C4-2B (cell line): ENCODE data around the gene BTBD9.

Source experiments
- H3K27ac ChIP-seq: fragments of 450-650 bp; 2 replicates; pipeline ENCODE4 v1.5.1; 2017
- CTCF ChIP-seq: fragments of 450-650 bp; conservative IDR thresholded peaks from 2 replicates; pipeline ENCODE4 v1.5.1; 2017; ENCODE audit warnings: mild to moderate bottlenecking
- ZFX ChIP-seq: fragments of 450-650 bp; IDR thresholded peaks from 2 replicates; pipeline ENCODE4 v1.6.1; 2017

BTBD9 gene

GRCh38 chr6:38283734-38284362, 355.9 kb downstream of the BTBD9 start:
- TF ChIP-seq CTCF (no peak), ZFX (no peak)
- no peak overlapping the region for H3K27ac ChIP-seq

DNA sequence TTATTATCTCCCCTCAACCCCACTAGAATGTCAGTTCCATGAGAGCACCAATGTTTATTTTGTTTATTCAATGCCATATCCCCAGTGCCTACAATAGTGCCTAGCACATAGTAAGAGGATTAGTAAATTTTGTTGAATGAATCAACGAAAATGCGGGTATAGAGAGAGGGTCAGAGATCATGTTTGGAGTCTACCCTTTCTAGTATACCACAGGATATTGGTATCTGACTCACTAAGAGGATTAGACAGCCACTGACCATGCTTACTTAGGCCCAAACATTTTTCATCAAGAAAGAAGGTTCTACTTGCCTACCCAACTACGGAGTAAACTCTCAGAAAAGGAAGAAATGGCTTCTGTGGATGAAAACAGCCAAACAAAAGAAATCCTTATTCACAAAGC, 356.8 kb downstream of the BTBD9 start:
- H3K27ac ChIP-seq, result no peak overlapping the region
- TF ChIP-seq CTCF (no peak), ZFX (no peak)

DNA sequence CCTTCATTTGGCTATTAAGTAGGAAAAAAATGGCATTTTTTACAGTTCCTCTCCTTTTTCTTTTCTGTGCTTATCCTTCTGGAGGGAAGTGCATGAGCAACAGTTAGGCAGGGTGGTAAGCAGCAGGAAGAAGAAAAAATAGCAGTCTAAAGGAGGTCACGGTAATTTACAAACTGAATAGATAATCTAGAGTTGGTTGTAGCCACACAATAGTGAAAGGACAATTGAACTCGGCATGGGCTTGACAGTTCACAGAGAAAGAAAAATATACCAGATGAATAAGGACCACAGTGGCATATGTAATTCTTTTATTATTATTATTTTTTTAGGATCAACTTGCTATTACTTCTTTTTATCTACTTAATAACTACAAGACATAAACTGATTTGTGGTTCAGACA, 358.6 kb downstream of the BTBD9 start:
- TF ChIP-seq ZFX (no peak), CTCF (no peak)
- H3K27ac ChIP-seq, result no peak overlapping the region

DNA sequence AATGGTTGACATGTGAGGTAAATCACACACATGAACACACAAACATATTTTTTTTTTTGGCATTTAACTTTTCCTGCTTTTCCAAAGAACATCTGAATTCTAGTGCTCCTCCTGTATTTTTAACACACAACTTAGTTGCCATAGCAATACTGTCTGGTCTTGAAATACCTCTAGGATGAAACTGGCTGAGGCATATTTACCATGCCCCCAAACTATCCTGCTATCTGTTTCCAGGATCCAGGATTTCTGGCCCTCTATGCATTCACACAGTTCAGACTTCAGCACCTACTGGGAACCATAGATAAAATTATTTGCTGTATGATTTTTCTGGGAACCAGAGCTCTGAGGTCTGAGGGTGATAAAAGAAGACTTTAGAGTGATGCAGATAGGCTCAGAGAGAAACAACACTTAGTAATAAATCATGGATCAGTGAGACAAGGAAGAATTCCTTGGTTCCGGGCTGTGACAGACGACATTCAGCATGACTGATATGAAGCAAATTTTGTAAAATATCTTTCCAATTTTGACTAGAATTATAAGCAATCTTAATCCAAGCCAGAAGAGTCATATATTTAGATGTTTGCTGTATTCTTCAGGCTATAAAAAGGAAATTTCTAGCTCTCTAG, 359.7 kb downstream of the BTBD9 start:
- no peak overlapping the region for H3K27ac ChIP-seq
- no peak for TF ChIP-seq CTCF
- no peak for TF ChIP-seq ZFX

DNA sequence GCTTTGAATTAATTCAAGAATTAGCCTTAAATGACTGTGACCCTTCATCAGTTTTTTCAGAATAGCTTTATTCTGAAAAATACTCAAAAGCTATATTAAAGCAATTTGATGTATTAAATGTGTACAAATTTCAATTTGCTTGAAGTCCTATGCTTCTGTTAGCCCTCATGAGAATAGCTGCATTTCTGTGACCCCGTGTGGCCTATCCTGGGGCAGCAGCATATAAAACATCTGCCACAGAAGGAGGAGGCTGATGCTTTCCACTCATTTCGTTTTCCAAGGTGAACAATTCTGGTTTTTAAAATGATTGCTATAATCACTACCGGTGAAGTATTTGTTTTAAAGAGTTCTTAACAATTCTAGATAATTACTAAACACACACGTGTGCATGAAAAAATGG, 360.3 kb downstream of the BTBD9 start:
- no peak overlapping the region for H3K27ac ChIP-seq
- no peak for TF ChIP-seq ZFX
- no peak for TF ChIP-seq CTCF

DNA sequence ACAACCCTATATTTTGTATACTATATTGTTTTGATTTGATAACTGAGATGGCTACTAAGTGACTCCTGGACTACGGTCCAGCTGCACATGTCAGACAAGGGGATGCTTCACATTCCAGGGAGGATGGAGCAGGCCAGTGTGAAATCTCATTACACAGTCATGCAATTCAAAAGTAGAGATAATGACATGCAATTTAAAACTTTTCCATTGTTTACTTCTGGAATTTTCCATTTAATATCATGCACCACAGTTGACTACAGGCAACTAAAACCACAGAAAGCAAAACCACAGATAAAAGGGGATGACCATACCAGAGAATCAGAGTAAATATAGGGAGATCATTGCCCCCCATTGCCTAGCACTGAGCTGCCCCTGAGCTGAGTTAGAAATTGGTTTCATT, 366.4 kb downstream of the BTBD9 start:
- H3K27ac ChIP-seq, result no peak overlapping the region
- no peak for TF ChIP-seq ZFX
- no peak for TF ChIP-seq CTCF

DNA sequence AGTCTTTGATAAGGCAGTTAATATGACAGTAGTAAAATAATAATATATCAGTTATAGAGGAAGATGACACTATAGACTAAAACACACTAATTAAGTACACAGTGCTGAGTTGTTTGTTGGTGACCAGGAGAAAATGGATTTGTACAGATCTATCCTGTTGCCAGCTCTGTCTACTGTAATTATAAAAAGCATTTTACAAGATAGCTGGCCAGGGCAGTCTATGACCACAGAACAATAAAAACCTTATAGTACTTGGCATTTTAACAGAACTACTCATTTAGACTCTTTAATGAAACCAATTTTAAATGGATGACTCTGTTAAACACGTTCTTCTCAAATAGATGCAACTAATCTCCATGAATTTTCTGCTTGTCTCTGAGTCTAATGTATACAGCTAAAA, 367.5 kb downstream of the BTBD9 start:
- H3K27ac ChIP-seq, result no peak overlapping the region
- TF ChIP-seq ZFX, result no peak
- no peak for TF ChIP-seq CTCF
